ENCODE data around the gene HOXA3.

The HOXA3 gene

GRCh38 chr7:27186668-27187474 lies 34.5 kb upstream of the HOXA3 start:
- Histone ChIP-seq H3K79me1 (ENCODE audit: low read length) (no peaks in the 10 kb centered on the region), H3K23ac (ENCODE audit: low read length) (no peak overlapping the region), H4K8ac (ENCODE audit: low read depth, low read length) (no peak overlapping the region), H3K4ac (ENCODE audit: low read depth, low read length) (no peak overlapping the region), H3K56ac (ENCODE audit: low read length) (no peak overlapping the region), H2BK5ac (ENCODE audit: low read length) (no peak overlapping the region), H3K4me2 (ENCODE audit: low read length) (no peak overlapping the region), H3K27ac (ENCODE audit: low read depth, low read length) (no peak overlapping the region), H3K4me1 (ENCODE audit: control insufficient read depth, low read depth, low read length) (no peaks in the 10 kb centered on the region), H2BK15ac (replicated peaks; ENCODE audit: low read depth) (no peak overlapping the region), H2AK5ac (ENCODE audit: low read length) (no peak overlapping the region), H2BK120ac (ENCODE audit: low read depth, low read length) (no peak overlapping the region), H3K9ac (ENCODE audit: low read length) (no peak overlapping the region), H3K27me3 (ENCODE audit: insufficient read depth, low read length, poor library complexity) (peaks cover 90% of the 10 kb centered on the region), H3K4me3 (ENCODE audit: low read length) (no peak overlapping the region), H3K79me2 (ENCODE audit: control insufficient read depth, insufficient read depth, low read length) (no peaks in the 10 kb centered on the region), H4K5ac (ENCODE audit: low read length) (no peak overlapping the region), H3K18ac (ENCODE audit: low read length) (no peak overlapping the region), H3K36me3 (ENCODE audit: control insufficient read depth, insufficient read depth, low read length) (no peaks in the 10 kb centered on the region)
- DNase-seq = no peak
- WGBS (ENCODE audit: extremely low coverage, insufficient coverage, low lambda C conversion rate) = no CpG with 5 or more reads among the region's 4 CpGs

- Histone ChIP-seq H3K4me2 (ENCODE audit: low read length) (peak overlapping the region; percentile 43), H4K5ac (ENCODE audit: low read length) (no peak overlapping the region), H3K4me1 (ENCODE audit: control insufficient read depth, low read depth, low read length) (no peaks in the 10 kb centered on the region), H3K4me3 (ENCODE audit: low read length) (no peak overlapping the region), H3K56ac (ENCODE audit: low read length) (peak overlapping the region; percentile 22), H3K36me3 (ENCODE audit: control insufficient read depth, insufficient read depth, low read length) (no peaks in the 10 kb centered on the region), H3K79me1 (ENCODE audit: low read length) (no peaks in the 10 kb centered on the region), H2BK15ac (replicated peaks; ENCODE audit: low read depth) (no peak overlapping the region), H4K8ac (ENCODE audit: low read depth, low read length) (no peak overlapping the region), H3K27me3 (ENCODE audit: insufficient read depth, low read length, poor library complexity) (peaks cover 87% of the 10 kb centered on the region), H2BK5ac (ENCODE audit: low read length) (no peak overlapping the region), H2AK5ac (ENCODE audit: low read length) (no peak overlapping the region), H2BK120ac (ENCODE audit: low read depth, low read length) (no peak overlapping the region), H3K23ac (ENCODE audit: low read length) (no peak overlapping the region), H3K27ac (ENCODE audit: low read depth, low read length) (no peak overlapping the region), H3K9ac (ENCODE audit: low read length) (no peak overlapping the region), H3K18ac (ENCODE audit: low read length) (no peak overlapping the region), H3K4ac (ENCODE audit: low read depth, low read length) (no peak overlapping the region), H3K79me2 (ENCODE audit: control insufficient read depth, insufficient read depth, low read length) (no peaks in the 10 kb centered on the region)
- DNase-seq = no peak
- no CpG with 5 or more reads among the region's 24 CpGs for WGBS (ENCODE audit: extremely low coverage, insufficient coverage, low lambda C conversion rate)
Observed at GRCh38 chr7:27185854-27186667, 33.7 kb upstream of the HOXA3 start.

- peak within 1 kb of the TSS; percentile 22 for H3K56ac ChIP-seq (ENCODE audit: low read length)
- no CpG with 5 or more reads among the region's 43 CpGs for WGBS (ENCODE audit: extremely low coverage, insufficient coverage, low lambda C conversion rate)
- H3K36me3 ChIP-seq (ENCODE audit: control insufficient read depth, insufficient read depth, low read length) = no peaks in the 10 kb centered on the region
- H3K27ac ChIP-seq (ENCODE audit: low read depth, low read length) = no peak within 1 kb of the TSS
- peak; percentile 85 for DNase-seq
- H3K4me3 ChIP-seq (ENCODE audit: low read length) = no peak within 1 kb of the TSS
- H3K23ac ChIP-seq (ENCODE audit: low read length) = no peak within 1 kb of the TSS
- H2AK5ac ChIP-seq (ENCODE audit: low read length) = no peak within 1 kb of the TSS
- no peaks in the 10 kb centered on the region for H3K79me1 ChIP-seq (ENCODE audit: low read length)
- H3K9ac ChIP-seq (ENCODE audit: low read length) = peak within 1 kb of the TSS; percentile 34
- H4K8ac ChIP-seq (ENCODE audit: low read depth, low read length) = no peak within 1 kb of the TSS
- H3K79me2 ChIP-seq (ENCODE audit: control insufficient read depth, insufficient read depth, low read length) = no peaks in the 10 kb centered on the region
- H2BK15ac ChIP-seq (replicated peaks; ENCODE audit: low read depth) = no peak within 1 kb of the TSS
- no peak within 1 kb of the TSS for H2BK5ac ChIP-seq (ENCODE audit: low read length)
- H3K4me2 ChIP-seq (ENCODE audit: low read length) = peak within 1 kb of the TSS; percentile 55
- H3K4ac ChIP-seq (ENCODE audit: low read depth, low read length) = no peak within 1 kb of the TSS
- no peak within 1 kb of the TSS for H2BK120ac ChIP-seq (ENCODE audit: low read depth, low read length)
- peak within 1 kb of the TSS; percentile 19 for H3K18ac ChIP-seq (ENCODE audit: low read length)
- H3K4me1 ChIP-seq (ENCODE audit: control insufficient read depth, low read depth, low read length) = no peaks in the 10 kb centered on the region
- H3K27me3 ChIP-seq (ENCODE audit: insufficient read depth, low read length, poor library complexity) = peaks cover 86% of the 10 kb centered on the region
- no peak within 1 kb of the TSS for H4K5ac ChIP-seq (ENCODE audit: low read length)
Observed at GRCh38 chr7:27185013-27185853, 32.9 kb upstream of the HOXA3 start, which contains the start of gene HOXA11. Gene HOXA11 (minus strand): TSS chr7:27185232. CDS start chr7:27185144, 88 bp downstream.

- Histone ChIP-seq H3K23ac (ENCODE audit: low read length) (no peak overlapping the region), H3K4me2 (ENCODE audit: low read length) (peak overlapping the region; percentile 55), H3K79me2 (ENCODE audit: control insufficient read depth, insufficient read depth, low read length) (no peaks in the 10 kb centered on the region), H2BK120ac (ENCODE audit: low read depth, low read length) (no peak overlapping the region), H3K56ac (ENCODE audit: low read length) (no peak overlapping the region), H3K79me1 (ENCODE audit: low read length) (no peaks in the 10 kb centered on the region), H3K4me1 (ENCODE audit: control insufficient read depth, low read depth, low read length) (no peaks in the 10 kb centered on the region), H3K9ac (ENCODE audit: low read length) (peak overlapping the region; percentile 18), H2BK5ac (ENCODE audit: low read length) (no peak overlapping the region), H2AK5ac (ENCODE audit: low read length) (no peak overlapping the region), H4K5ac (ENCODE audit: low read length) (no peak overlapping the region), H4K8ac (ENCODE audit: low read depth, low read length) (no peak overlapping the region), H3K4me3 (ENCODE audit: low read length) (no peak overlapping the region), H3K27ac (ENCODE audit: low read depth, low read length) (no peak overlapping the region), H3K18ac (ENCODE audit: low read length) (no peak overlapping the region), H2BK15ac (replicated peaks; ENCODE audit: low read depth) (no peak overlapping the region), H3K27me3 (ENCODE audit: insufficient read depth, low read length, poor library complexity) (peaks cover 85% of the 10 kb centered on the region), H3K4ac (ENCODE audit: low read depth, low read length) (no peak overlapping the region), H3K36me3 (ENCODE audit: control insufficient read depth, insufficient read depth, low read length) (no peaks in the 10 kb centered on the region)
- WGBS (ENCODE audit: extremely low coverage, insufficient coverage, low lambda C conversion rate) = no CpG with 5 or more reads among the region's 72 CpGs
- DNase-seq = no peak
Observed at GRCh38 chr7:27184337-27185012, 32.1 kb upstream of the HOXA3 start.

- Histone ChIP-seq H3K79me2 (ENCODE audit: control insufficient read depth, insufficient read depth, low read length) (no peaks in the 10 kb centered on the region), H3K4me3 (ENCODE audit: low read length) (no peak overlapping the region), H3K9ac (ENCODE audit: low read length) (peak overlapping the region; percentile 18), H4K8ac (ENCODE audit: low read depth, low read length) (no peak overlapping the region), H3K23ac (ENCODE audit: low read length) (no peak overlapping the region), H3K56ac (ENCODE audit: low read length) (no peak overlapping the region), H3K4me1 (ENCODE audit: control insufficient read depth, low read depth, low read length) (no peaks in the 10 kb centered on the region), H4K5ac (ENCODE audit: low read length) (no peak overlapping the region), H2BK15ac (replicated peaks; ENCODE audit: low read depth) (no peak overlapping the region), H3K27me3 (ENCODE audit: insufficient read depth, low read length, poor library complexity) (peaks cover 85% of the 10 kb centered on the region), H3K27ac (ENCODE audit: low read depth, low read length) (no peak overlapping the region), H2BK5ac (ENCODE audit: low read length) (no peak overlapping the region), H3K79me1 (ENCODE audit: low read length) (no peaks in the 10 kb centered on the region), H3K4ac (ENCODE audit: low read depth, low read length) (no peak overlapping the region), H3K36me3 (ENCODE audit: control insufficient read depth, insufficient read depth, low read length) (no peaks in the 10 kb centered on the region), H2BK120ac (ENCODE audit: low read depth, low read length) (no peak overlapping the region), H2AK5ac (ENCODE audit: low read length) (no peak overlapping the region), H3K4me2 (ENCODE audit: low read length) (peak overlapping the region; percentile 41), H3K18ac (ENCODE audit: low read length) (peak overlapping the region; percentile 19)
- no CpG with 5 or more reads among the region's 30 CpGs for WGBS (ENCODE audit: extremely low coverage, insufficient coverage, low lambda C conversion rate)
- no peak for DNase-seq
Observed at GRCh38 chr7:27183682-27184336, 31.4 kb upstream of the HOXA3 start.

Data from mesendoderm (in vitro differentiated cells).